NCI-H2107 treated with DMSO at 0.1 percent for 48 hours (cell line): ENCODE data around the gene MKI67.
"Not testable (repeated sequence)": the region's sequence is repeated elsewhere in the genome, so short reads cannot be mapped to it uniquely, and the experiment has no call there.

ENCODE experiments used
- DNase-seq: peaks from one replicate; lab custom pipeline; 2025; ENCODE audit not compliant: unreplicated experiment; lab: John Stamatoyannopoulos, UW

The MKI67 gene

GRCh38 chr10:128110339-128110738, 15.9 kb downstream of the MKI67 start:
- DNase-seq, result no peak

GRCh38 chr10:128109707-128110106, 16.5 kb downstream of the MKI67 start:
- DNase-seq, result no peak

GRCh38 chr10:128105383-128105782, 20.8 kb downstream of the MKI67 start:
- DNase-seq, result no peak

GRCh38 chr10:128103229-128103714, 23.0 kb downstream of the MKI67 start:
- DNase-seq, result no peak

- DNase-seq, result no peak
Measured at GRCh38 chr10:128102480-128103228, 23.6 kb downstream of the MKI67 start.

- DNase-seq, result no peak
Measured at GRCh38 chr10:128101901-128102300, 24.3 kb downstream of the MKI67 start.

- no peak for DNase-seq
Measured at GRCh38 chr10:128099901-128100300, 26.3 kb downstream of the MKI67 start.

- no peak for DNase-seq
Measured at GRCh38 chr10:128098631-128099030, 27.6 kb downstream of the MKI67 start.

- no peak for DNase-seq
Measured at GRCh38 chr10:128097783-128098182, 28.4 kb downstream of the MKI67 start.

- no peak for DNase-seq
Measured at GRCh38 chr10:128096486-128097199, 29.6 kb downstream of the MKI67 start.

GRCh38 chr10:128095753-128096469, 30.3 kb downstream of the MKI67 start:
- DNase-seq, result no peak

- no peak for DNase-seq
Measured at GRCh38 chr10:128095027-128095752, 31.0 kb downstream of the MKI67 start.

- DNase-seq, result not testable (repeated sequence)
Measured at GRCh38 chr10:128094596-128094995, 31.6 kb downstream of the MKI67 start.

- DNase-seq, result no peak
Measured at GRCh38 chr10:128092454-128092853, 33.8 kb downstream of the MKI67 start.

- no peak for DNase-seq
Measured at GRCh38 chr10:128091636-128092210, 34.5 kb downstream of the MKI67 start.

- no peak for DNase-seq
Measured at GRCh38 chr10:128087884-128088709, 38.1 kb downstream of the MKI67 start.

GRCh38 chr10:128087146-128087883, 38.9 kb downstream of the MKI67 start:
- no peak for DNase-seq

- DNase-seq, result no peak
Measured at GRCh38 chr10:128086003-128086863, 40.0 kb downstream of the MKI67 start.
